WTC11 (cell line): ENCODE data around the gene SUGP2. TPM values are rescaled to one million over a fixed set of nuclear protein-coding genes. Genes with fewer than 3 reads are reported as not detected.

Experiments
- ATAC-seq: fragments of 200-7000 bp; cut with Tn5 transposase; 2 replicates; pipeline ENCODE4 v1.10.0; 2021; ENCODE audit warnings: mild to moderate bottlenecking, moderate library complexity
- CTCF ChIA-PET: fragments of 300-600 bp; sonication (Branson Sonifier 250); formaldehyde crosslinking; loops from one replicate; lab custom pipeline; 2021; ENCODE audit warnings: antibody characterized with exemption; lab: Charles Lee
- POLR2A ChIA-PET: fragments of 350-600 bp; sonication (Branson Sonifier 250); formaldehyde crosslinking; loops from one replicate; lab custom pipeline; 2021; ENCODE audit warnings: antibody characterized with exemption; lab: Charles Lee
- DNase-seq: peaks from one replicate; pipeline ENCODE4 v3.0.0; 2021; ENCODE audit warnings: low spot score
- H3K27ac Mint-ChIP-seq: 2 replicates; pipeline ENCODE4 v1.8.0; 2021; ENCODE audit warnings: mixed read lengths
- H3K27me3 Mint-ChIP-seq: 2 replicates; pipeline ENCODE4 v1.8.0; 2021; ENCODE audit warnings: low read depth, mild to moderate bottlenecking, moderate library complexity, mixed read lengths
- H3K36me3 Mint-ChIP-seq: 2 replicates; pipeline ENCODE4 v1.8.0; 2021; ENCODE audit warnings: mixed read lengths
- H3K4me1 Mint-ChIP-seq: 2 replicates; pipeline ENCODE4 v1.8.0; 2022; ENCODE audit warnings: mixed read lengths
- H3K4me3 Mint-ChIP-seq: 2 replicates; pipeline ENCODE4 v1.8.0; 2021; ENCODE audit warnings: mild to moderate bottlenecking, moderate library complexity, mixed read lengths
- H3K9me3 Mint-ChIP-seq: 2 replicates; pipeline ENCODE4 v1.8.0; 2021; ENCODE audit warnings: mixed read lengths
- CREM ChIP-seq: sonication (generic); formaldehyde crosslinking; IDR thresholded peaks from 2 replicates; pipeline ENCODE4 v1.8.1; 2022; ENCODE audit warnings: mild to moderate bottlenecking, missing genetic modification reagents, moderate library complexity
- ELF4 ChIP-seq: sonication (generic); formaldehyde crosslinking; IDR thresholded peaks from 2 replicates; pipeline ENCODE4 v1.8.1; 2022; ENCODE audit warnings: low read depth, mild to moderate bottlenecking, moderate library complexity, missing genetic modification reagents
- ESRRA ChIP-seq: sonication (generic); formaldehyde crosslinking; IDR thresholded peaks from 2 replicates; pipeline ENCODE4 v1.8.1; 2022; ENCODE audit warnings: mild to moderate bottlenecking, missing genetic modification reagents, borderline replicate concordance
- JUN ChIP-seq: sonication (generic); formaldehyde crosslinking; IDR thresholded peaks from 2 replicates; pipeline ENCODE4 v1.8.0; 2023; ENCODE audit warnings: mild to moderate bottlenecking, missing genetic modification reagents
- NFATC4 ChIP-seq: fragments of 250-450 bp; sonication (Bioruptor Pico); IDR thresholded peaks from 2 replicates; pipeline ENCODE4 v1.9.0; 2021; ENCODE audit warnings: mild to moderate bottlenecking
- OVOL2 ChIP-seq: fragments of 250-450 bp; sonication (Bioruptor Pico); IDR thresholded peaks from 2 replicates; pipeline ENCODE4 v1.9.0; 2021; ENCODE audit warnings: mild to moderate bottlenecking, borderline replicate concordance
- SMAD3 ChIP-seq: sonication (generic); formaldehyde crosslinking; IDR thresholded peaks from 2 replicates; pipeline ENCODE4 v1.8.0; 2022; ENCODE audit warnings: missing genetic modification reagents, mild to moderate bottlenecking, borderline replicate concordance
- SP1 ChIP-seq: sonication (generic); formaldehyde crosslinking; conservative IDR thresholded peaks from 2 replicates; pipeline ENCODE4 v1.8.1; 2022; ENCODE audit warnings: missing genetic modification reagents
- TEAD4 ChIP-seq: sonication (generic); formaldehyde crosslinking; IDR thresholded peaks from 2 replicates; pipeline ENCODE4 v1.8.0; 2022; ENCODE audit warnings: mild to moderate bottlenecking, missing genetic modification reagents
- total RNA-seq: library from RNA; stranded (reverse); gene quantifications from 3 replicates; pipeline ENCODE4 v1.2.3, GENCODE V29; 2021
- TF ChIP-seq, protein P1 (sequence below): sonication (generic); formaldehyde crosslinking; IDR thresholded peaks from 2 replicates; pipeline ENCODE4 v1.8.0; 2023; ENCODE audit warnings: mild to moderate bottlenecking, missing genetic modification reagents
- TF ChIP-seq, protein P2 (sequence below): sonication (generic); formaldehyde crosslinking; conservative IDR thresholded peaks from 2 replicates; pipeline ENCODE4 v1.8.1; 2023; ENCODE audit warnings: mild to moderate bottlenecking, low read depth, missing genetic modification reagents, moderate library complexity
- TF ChIP-seq, protein P3 (sequence below): sonication (generic); formaldehyde crosslinking; IDR thresholded peaks from 2 replicates; pipeline ENCODE4 v1.8.1; 2023; ENCODE audit warnings: mild to moderate bottlenecking, missing genetic modification reagents
- TF ChIP-seq, protein P4 (sequence below): sonication (generic); formaldehyde crosslinking; IDR thresholded peaks from 2 replicates; pipeline ENCODE4 v1.8.0; 2022; ENCODE audit warnings: missing genetic modification reagents
- TF ChIP-seq, protein P5 (sequence below): sonication (generic); formaldehyde crosslinking; IDR thresholded peaks from 2 replicates; pipeline ENCODE4 v1.8.1; 2022; ENCODE audit warnings: low read depth, mild to moderate bottlenecking, moderate library complexity, missing genetic modification reagents, borderline replicate concordance
- TF ChIP-seq, protein P6 (sequence below): sonication (generic); formaldehyde crosslinking; IDR thresholded peaks from 2 replicates; pipeline ENCODE4 v1.8.1; 2022; ENCODE audit warnings: missing genetic modification reagents, borderline replicate concordance

Gene SUGP2
- total RNA-seq, 1 experiment from 2014 or later = 160 TPM

DNA sequence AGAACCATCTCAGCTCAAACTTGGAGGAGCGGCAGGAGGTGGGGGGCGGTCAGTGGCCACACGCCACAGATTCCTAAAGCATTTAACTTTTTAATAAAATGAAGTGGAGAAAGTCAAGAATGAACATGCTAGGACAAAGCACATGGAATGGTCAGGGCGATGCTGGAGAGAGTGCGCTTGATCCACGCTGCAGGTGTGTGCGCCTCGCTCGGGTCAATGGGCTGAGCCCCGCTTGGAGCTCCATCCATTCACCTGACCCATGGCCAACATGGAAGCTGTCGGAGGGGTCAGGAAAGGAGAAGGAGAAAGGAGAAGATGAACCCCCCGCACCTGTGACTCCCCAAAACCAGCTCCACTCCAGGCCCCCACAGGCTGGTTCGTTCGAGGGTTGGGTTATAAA is 41.8 kb downstream of the SUGP2 start:
- POLR2A ChIA-PET = no interaction called here
- Mint-ChIP-seq H3K9me3 (no peaks in the 10 kb centered on the region), H3K4me1 (peaks cover 7% of the 10 kb centered on the region), H3K36me3 (peaks cover 21% of the 10 kb centered on the region), H3K27me3 (0 out of 2 replicates have a peak, but pooled peaks cover under 1% of the 10 kb centered on the region), H3K4me3 (no peak overlapping the region), H3K27ac (no peak overlapping the region)
- ATAC-seq (no peak), DNase-seq (no peak)
- no peak for TF ChIP-seq NFATC4
- no peak for TF ChIP-seq OVOL2
- TF ChIP-seq, protein P1, sequence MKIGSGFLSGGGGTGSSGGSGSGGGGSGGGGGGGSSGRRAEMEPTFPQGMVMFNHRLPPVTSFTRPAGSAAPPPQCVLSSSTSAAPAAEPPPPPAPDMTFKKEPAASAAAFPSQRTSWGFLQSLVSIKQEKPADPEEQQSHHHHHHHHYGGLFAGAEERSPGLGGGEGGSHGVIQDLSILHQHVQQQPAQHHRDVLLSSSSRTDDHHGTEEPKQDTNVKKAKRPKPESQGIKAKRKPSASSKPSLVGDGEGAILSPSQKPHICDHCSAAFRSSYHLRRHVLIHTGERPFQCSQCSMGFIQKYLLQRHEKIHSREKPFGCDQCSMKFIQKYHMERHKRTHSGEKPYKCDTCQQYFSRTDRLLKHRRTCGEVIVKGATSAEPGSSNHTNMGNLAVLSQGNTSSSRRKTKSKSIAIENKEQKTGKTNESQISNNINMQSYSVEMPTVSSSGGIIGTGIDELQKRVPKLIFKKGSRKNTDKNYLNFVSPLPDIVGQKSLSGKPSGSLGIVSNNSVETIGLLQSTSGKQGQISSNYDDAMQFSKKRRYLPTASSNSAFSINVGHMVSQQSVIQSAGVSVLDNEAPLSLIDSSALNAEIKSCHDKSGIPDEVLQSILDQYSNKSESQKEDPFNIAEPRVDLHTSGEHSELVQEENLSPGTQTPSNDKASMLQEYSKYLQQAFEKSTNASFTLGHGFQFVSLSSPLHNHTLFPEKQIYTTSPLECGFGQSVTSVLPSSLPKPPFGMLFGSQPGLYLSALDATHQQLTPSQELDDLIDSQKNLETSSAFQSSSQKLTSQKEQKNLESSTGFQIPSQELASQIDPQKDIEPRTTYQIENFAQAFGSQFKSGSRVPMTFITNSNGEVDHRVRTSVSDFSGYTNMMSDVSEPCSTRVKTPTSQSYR (CRISPR knock-in tag) = no peak
- TF ChIP-seq CREM (CRISPR knock-in tag) = no peak
- TF ChIP-seq, protein P2, sequence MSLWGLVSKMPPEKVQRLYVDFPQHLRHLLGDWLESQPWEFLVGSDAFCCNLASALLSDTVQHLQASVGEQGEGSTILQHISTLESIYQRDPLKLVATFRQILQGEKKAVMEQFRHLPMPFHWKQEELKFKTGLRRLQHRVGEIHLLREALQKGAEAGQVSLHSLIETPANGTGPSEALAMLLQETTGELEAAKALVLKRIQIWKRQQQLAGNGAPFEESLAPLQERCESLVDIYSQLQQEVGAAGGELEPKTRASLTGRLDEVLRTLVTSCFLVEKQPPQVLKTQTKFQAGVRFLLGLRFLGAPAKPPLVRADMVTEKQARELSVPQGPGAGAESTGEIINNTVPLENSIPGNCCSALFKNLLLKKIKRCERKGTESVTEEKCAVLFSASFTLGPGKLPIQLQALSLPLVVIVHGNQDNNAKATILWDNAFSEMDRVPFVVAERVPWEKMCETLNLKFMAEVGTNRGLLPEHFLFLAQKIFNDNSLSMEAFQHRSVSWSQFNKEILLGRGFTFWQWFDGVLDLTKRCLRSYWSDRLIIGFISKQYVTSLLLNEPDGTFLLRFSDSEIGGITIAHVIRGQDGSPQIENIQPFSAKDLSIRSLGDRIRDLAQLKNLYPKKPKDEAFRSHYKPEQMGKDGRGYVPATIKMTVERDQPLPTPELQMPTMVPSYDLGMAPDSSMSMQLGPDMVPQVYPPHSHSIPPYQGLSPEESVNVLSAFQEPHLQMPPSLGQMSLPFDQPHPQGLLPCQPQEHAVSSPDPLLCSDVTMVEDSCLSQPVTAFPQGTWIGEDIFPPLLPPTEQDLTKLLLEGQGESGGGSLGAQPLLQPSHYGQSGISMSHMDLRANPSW (CRISPR knock-in tag) = no peak
- TF ChIP-seq, protein P3, sequence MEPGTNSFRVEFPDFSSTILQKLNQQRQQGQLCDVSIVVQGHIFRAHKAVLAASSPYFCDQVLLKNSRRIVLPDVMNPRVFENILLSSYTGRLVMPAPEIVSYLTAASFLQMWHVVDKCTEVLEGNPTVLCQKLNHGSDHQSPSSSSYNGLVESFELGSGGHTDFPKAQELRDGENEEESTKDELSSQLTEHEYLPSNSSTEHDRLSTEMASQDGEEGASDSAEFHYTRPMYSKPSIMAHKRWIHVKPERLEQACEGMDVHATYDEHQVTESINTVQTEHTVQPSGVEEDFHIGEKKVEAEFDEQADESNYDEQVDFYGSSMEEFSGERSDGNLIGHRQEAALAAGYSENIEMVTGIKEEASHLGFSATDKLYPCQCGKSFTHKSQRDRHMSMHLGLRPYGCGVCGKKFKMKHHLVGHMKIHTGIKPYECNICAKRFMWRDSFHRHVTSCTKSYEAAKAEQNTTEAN (CRISPR knock-in tag) = no peak
- TF ChIP-seq ELF4 (CRISPR knock-in tag) = no peak
- TF ChIP-seq ESRRA (CRISPR knock-in tag) = no peak
- CTCF ChIA-PET = interaction anchor here (1.5 kb wide), 1 partner anchor 26 kb away, joined by 3 read pairs; no protein-coding TSS in a partner anchor

DNA sequence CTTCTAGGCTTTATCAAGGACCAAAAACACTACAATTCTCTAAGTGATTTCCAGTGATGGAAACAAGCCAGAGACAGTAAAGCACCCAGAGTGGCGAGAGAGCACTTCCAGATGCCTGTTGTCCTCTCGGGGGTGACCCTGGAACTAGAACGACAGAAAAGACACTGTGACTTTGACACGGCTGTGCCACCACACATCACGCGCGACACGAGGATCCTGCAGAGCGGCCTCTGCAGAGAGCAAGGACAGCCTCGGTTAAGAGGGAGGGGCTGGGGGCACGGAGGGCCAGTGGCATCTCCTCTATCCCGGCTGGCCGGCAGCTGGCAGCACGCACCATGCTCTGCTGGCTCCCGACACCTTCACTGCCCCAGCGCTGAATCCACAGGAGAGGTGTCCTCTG is 42.3 kb downstream of the SUGP2 start:
- POLR2A ChIA-PET = no interaction called here

More for the DNA sequence above, 42.3 kb downstream of the SUGP2 start:
- DNase-seq (no peak), ATAC-seq (no peak)
- peaks cover 9% of the 10 kb centered on the region for H3K4me1 Mint-ChIP-seq
- CTCF ChIA-PET = interaction anchor here (1.5 kb wide), 1 partner anchor 27 kb away, joined by 3 read pairs; no protein-coding TSS in a partner anchor
- peaks cover 4% of the 10 kb centered on the region; the same call in 1 of the 2 replicates for H3K27me3 Mint-ChIP-seq
- TF ChIP-seq SP1 (CRISPR knock-in tag) = no peak
- TF ChIP-seq, protein P4, sequence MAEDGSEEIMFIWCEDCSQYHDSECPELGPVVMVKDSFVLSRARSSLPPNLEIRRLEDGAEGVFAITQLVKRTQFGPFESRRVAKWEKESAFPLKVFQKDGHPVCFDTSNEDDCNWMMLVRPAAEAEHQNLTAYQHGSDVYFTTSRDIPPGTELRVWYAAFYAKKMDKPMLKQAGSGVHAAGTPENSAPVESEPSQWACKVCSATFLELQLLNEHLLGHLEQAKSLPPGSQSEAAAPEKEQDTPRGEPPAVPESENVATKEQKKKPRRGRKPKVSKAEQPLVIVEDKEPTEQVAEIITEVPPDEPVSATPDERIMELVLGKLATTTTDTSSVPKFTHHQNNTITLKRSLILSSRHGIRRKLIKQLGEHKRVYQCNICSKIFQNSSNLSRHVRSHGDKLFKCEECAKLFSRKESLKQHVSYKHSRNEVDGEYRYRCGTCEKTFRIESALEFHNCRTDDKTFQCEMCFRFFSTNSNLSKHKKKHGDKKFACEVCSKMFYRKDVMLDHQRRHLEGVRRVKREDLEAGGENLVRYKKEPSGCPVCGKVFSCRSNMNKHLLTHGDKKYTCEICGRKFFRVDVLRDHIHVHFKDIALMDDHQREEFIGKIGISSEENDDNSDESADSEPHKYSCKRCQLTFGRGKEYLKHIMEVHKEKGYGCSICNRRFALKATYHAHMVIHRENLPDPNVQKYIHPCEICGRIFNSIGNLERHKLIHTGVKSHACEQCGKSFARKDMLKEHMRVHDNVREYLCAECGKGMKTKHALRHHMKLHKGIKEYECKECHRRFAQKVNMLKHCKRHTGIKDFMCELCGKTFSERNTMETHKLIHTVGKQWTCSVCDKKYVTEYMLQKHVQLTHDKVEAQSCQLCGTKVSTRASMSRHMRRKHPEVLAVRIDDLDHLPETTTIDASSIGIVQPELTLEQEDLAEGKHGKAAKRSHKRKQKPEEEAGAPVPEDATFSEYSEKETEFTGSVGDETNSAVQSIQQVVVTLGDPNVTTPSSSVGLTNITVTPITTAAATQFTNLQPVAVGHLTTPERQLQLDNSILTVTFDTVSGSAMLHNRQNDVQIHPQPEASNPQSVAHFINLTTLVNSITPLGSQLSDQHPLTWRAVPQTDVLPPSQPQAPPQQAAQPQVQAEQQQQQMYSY = no peak
- TF ChIP-seq JUN (CRISPR knock-in tag) = no peak
- TF ChIP-seq TEAD4 (CRISPR knock-in tag) = no peak
- TF ChIP-seq, protein P5, sequence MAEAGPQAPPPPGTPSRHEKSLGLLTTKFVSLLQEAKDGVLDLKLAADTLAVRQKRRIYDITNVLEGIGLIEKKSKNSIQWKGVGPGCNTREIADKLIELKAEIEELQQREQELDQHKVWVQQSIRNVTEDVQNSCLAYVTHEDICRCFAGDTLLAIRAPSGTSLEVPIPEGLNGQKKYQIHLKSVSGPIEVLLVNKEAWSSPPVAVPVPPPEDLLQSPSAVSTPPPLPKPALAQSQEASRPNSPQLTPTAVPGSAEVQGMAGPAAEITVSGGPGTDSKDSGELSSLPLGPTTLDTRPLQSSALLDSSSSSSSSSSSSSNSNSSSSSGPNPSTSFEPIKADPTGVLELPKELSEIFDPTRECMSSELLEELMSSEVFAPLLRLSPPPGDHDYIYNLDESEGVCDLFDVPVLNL (CRISPR knock-in tag) = no peak
- no peak for TF ChIP-seq SMAD3 (CRISPR knock-in tag)
- TF ChIP-seq, protein P6, sequence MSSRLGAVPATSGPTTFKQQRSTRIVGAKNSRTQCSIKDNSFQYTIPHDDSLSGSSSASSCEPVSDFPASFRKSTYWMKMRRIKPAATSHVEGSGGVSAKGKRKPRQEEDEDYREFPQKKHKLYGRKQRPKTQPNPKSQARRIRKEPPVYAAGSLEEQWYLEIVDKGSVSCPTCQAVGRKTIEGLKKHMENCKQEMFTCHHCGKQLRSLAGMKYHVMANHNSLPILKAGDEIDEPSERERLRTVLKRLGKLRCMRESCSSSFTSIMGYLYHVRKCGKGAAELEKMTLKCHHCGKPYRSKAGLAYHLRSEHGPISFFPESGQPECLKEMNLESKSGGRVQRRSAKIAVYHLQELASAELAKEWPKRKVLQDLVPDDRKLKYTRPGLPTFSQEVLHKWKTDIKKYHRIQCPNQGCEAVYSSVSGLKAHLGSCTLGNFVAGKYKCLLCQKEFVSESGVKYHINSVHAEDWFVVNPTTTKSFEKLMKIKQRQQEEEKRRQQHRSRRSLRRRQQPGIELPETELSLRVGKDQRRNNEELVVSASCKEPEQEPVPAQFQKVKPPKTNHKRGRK (CRISPR knock-in tag) = no peak
- no peak overlapping the region for H3K4me3 Mint-ChIP-seq
- H3K36me3 Mint-ChIP-seq = peaks cover 21% of the 10 kb centered on the region
- H3K9me3 Mint-ChIP-seq = no peaks in the 10 kb centered on the region
- peak overlapping the region; percentile 49 for H3K27ac Mint-ChIP-seq
